ENCODE data around the gene FBXO42.
"Not testable (repeated sequence)": the region's sequence is repeated elsewhere in the genome, so short reads cannot be mapped to it uniquely, and the experiment has no call there.

GRCh38 chr1:16257556-16257955, 94.7 kb downstream of the FBXO42 start:
- TF ChIP-seq, protein P1, sequence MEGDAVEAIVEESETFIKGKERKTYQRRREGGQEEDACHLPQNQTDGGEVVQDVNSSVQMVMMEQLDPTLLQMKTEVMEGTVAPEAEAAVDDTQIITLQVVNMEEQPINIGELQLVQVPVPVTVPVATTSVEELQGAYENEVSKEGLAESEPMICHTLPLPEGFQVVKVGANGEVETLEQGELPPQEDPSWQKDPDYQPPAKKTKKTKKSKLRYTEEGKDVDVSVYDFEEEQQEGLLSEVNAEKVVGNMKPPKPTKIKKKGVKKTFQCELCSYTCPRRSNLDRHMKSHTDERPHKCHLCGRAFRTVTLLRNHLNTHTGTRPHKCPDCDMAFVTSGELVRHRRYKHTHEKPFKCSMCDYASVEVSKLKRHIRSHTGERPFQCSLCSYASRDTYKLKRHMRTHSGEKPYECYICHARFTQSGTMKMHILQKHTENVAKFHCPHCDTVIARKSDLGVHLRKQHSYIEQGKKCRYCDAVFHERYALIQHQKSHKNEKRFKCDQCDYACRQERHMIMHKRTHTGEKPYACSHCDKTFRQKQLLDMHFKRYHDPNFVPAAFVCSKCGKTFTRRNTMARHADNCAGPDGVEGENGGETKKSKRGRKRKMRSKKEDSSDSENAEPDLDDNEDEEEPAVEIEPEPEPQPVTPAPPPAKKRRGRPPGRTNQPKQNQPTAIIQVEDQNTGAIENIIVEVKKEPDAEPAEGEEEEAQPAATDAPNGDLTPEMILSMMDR (IDR thresholded peaks at IDR 0.05) = not testable (repeated sequence)
- TF ChIP-seq POLR2A (IDR thresholded peaks at IDR 0.05) = not testable (repeated sequence)
